Effector CD4-positive, alpha-beta T cell (primary cell): ENCODE measurements around the gene TEX30.
A peak's percentile ranks its signal among the peaks of the same experiment; 100 is the strongest.

Experiments
- DNase-seq: peaks from one replicate; pipeline ENCODE4 v3.0.0-alpha.2; 2020

The TEX30 gene

DNA sequence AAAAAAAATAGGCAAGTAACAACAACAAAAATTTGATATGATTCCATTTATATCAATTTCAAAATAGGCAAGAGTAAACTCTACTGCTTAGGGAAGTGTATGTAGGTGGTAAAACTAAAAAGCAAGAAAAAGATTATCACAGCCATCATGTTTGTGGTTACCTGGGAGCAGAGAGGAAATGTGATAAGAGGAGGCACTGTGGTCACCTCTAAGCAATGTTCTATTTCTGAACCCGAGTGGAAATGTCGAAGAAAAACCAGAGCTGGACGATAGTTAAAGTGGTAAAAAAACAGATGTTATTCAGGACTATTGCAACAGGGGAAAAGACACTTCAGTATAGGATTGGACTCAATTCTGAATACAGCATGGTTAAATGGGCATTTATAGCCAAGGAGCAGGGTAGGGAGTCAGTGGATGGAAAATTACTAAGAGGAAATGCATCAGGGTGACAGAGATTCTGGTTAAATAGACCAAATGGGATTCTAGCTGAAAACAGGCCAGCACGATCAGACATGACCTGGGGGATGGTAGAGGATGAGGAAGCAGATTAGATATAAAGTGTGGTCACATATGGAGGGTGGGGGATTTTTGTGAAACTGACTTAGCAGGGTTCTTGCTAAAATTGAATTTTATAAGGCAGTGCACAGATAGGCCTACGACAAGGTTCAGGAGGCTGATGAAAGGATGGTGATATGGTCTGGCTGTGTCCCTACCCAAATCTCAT, 6.0 kb upstream of the TEX30 start:
- no peak for DNase-seq

DNA sequence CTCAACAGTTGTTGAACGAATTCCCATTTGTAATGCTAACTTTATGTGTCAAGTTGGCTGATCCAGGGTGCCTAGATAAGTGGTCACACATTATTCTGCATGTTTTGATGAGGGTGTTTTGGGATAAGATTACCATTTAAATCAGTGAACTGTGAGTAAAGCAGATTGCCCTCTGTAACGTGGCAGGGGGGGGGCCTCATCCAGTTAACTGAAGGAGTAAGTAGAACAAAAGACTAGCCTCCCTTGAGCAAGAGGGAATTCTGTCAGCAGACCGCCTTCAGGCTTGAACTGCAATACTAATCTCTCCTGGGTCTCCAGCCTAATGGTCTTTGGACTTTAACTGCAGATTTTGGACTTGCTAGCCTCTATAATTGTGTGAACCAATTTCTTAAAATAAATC, 4.2 kb upstream of the TEX30 start:
- DNase-seq, result no peak

DNA sequence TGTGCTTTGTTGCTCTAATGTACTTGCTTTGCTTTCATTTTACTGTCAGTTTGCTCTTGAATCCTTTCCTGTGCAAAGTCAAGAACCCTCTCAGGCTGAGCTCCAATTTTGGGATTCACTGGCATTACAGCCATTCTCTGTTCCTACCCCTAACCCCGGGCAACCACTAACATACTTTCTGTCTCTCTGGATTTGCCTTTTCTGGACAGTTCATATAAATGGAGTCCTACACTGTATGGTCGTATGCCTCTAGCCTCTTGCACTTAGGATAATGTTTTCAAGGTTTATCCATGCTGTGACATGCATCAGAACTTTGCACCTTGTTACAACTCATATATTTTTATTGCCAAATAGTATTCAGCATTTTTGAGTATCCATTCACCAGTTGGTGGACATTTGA, 2.7 kb upstream of the TEX30 start:
- no peak for DNase-seq

DNA sequence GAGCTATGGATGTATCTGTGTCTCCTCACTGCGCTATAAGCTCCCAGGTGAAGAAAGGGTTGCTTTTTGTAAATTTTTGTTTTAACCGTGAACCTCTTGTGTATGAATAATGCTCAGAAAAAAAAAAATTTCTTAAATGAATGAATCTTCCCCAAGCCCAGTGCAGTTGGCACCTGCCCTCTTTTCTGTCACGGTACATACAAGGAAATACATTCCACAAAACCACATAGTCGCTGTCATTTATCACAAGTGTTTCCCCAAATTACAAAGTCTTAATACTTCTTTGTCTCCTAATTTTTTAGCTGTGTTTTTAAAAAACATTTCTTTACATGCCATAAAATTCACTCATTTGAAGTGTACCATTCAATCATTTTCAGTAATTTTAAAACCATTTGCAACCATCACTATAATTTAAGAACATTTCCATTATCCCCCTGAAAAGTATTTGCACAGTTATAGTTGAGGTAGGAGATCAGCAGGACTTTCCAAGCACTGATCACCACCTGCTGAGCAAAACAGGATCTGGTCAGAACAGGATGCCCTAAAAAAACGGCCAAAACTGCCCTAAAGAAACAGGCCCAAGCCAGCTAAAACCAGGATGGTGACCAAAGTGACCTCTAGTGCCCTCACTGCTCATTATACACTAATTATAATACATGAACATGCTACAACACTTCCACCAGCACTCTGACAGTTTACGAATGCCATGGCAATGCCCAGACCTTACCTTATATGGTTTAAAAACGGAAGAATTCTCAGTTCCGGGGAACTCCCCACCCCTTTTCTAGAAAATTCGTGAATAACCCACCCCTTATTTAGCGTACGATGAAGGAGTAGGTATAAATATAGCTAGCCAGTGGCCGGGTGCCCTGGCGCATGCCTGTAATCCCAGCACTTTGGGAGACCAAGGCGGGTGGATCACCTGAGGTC, 1.3 kb upstream of the TEX30 start:
- no peak for DNase-seq

DNA sequence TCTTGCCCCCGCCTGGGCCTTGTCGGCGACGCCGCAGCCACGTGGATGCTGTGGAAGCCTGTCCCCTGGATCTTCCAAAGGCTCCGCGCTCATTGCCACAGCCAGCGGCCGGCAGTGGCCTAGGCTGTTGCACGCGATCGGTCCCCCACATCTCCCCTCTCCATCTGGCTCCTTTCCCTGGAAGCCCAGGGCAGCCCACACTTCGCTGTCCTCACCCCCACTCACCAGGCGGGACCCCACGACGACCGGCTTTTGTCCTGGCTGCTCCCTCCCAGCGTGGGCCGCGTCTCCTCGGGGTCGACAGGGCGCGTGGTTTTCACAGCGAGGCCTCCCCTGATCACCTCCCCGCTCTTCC, 605 bp upstream of the TEX30 start:
- DNase-seq, result peak; percentile 3

DNA sequence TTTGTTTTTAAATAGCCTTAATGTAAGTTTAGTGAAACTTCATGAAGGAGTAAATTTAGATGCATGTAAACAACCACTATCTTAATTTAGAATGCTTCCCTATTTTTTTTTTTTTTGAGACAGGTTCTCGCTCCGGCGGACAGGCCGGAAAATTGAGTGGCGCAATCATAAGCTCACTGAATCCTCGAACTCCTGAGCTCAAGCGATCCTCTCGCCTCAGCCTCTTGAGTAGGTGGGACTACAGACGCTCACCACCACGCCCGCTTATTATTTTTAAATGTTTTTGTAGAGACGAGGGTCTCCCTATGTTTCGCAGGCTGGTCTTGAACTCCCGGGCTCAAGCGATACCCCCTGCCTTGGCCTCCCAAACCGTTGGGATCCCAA, 1.6 kb downstream of the TEX30 start:
- no peak for DNase-seq

DNA sequence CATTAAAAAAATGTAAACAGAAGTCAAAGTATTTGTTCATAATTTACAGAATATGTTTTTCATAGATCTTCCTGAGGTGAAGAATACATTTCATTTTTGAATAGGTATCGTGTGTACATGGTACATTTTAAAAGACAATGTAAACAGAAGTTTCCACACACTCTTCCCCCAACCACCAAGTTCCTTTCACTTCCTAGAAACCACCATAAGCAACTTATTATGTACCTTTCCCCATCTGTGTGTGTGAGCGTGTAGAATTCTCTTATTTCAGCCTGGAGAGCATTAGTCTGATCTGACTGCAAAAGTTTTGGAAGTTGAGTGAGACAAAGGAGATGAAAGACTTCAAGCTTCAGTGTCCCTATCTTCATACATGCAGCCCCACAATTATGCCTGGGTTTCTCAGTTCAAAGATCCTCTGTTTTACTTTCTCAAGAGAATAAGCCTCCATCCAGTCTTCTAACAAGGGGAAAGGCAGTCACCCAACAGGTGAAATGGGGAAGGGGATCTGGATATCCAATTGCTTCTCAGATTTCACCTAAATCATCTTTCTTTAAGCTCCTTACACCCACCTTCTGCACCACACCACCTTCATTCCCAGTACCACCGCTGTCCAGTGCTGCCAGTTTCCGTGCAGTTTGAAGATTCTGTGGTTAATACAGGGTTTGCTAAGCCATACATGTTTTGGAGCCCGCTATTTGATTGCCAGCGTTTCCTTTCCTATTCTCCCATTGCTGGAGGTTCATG, 2.1 kb downstream of the TEX30 start:
- no peak for DNase-seq

DNA sequence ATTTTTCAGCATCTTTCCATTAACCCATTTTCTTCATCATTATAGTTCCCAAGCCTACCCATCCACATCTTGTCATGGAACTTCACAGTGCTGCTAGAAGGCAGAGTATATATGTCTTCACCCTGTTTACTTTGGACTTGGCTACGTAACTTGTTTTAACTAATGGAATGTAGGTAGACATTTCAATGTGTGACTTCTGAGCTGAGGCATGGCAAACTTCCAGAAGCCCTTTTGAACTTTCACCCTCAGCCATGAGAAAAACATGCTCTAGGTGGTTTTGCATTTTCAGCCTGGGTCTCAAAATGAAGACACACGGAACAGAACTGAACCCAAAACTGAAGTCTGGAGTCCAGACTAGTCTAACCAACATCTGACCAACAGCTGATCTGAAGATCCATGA, 3.2 kb downstream of the TEX30 start:
- no peak for DNase-seq

DNA sequence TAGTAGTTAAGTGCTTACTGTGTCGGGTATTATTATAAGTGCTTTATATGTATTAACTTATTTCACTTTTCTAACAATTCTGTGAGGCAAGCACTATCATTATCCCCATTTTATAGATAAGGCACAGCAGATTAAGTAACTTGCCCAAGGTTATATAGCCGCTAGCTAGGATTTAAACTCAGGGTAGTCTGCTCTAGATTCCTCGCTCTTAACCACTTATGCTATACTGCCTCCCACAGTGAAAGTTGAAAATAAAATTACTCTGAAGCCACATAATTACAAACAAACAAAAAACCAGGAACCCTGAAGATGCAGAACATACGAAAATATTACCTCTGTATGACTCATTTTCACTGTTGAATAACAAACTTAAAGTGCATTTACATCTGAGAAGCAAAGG, 3.9 kb downstream of the TEX30 start:
- no peak for DNase-seq

DNA sequence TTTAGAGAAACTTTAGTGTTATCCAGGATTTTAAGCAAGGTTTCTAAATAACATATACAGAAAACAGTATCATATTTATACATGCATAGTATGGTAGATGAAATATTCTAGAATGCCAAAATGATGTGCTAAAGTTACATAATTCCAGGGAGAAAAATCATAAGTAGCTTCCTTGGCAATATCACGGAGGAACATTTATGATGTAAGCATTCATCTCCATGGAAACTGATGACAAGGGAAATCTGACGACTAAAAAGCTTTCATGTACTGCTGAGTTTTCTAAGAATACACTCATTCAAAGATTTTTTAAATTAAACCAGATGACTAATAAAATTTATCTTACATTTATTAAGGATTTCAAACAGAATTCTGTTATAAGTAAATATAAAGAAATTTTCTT, 4.7 kb downstream of the TEX30 start:
- DNase-seq, result no peak

DNA sequence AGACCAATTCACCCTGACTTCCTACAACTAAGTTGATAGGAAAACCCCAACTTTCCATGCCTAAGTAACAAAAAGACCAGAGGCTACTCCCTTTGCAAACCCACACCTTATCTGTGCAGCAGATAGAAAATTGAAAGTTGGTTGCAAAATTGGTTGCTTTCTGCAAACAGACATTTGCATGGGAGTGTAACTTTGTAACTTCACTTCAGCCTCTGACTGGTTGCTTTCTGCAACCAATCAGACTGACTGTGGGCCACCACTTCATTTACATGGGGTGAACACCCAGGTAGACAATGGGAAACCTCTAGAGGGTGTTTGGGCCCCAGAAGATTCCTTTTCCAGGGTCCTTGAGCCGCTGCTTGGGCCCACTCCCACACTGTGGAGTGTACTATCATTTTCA, 9.8 kb downstream of the TEX30 start:
- DNase-seq, result no peak

DNA sequence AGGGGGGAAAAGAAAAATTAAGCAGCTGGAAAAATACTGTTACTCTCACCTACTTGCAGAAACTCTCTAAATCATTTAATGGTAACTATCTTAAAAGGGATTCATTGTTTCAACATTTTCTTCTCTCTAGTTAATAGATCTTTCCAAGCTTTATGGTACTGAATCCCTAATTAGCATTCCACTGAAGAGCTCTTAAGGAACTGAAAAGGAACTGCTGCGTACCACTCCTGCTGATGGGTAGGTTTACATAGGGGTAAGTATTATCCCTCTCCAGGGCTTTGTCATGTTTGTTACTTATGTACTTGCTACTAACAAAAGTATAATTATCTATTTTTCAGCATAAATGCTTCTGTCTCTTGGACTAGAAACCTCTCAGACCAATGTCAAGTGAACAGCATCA, 12.5 kb downstream of the TEX30 start:
- DNase-seq, result no peak

DNA sequence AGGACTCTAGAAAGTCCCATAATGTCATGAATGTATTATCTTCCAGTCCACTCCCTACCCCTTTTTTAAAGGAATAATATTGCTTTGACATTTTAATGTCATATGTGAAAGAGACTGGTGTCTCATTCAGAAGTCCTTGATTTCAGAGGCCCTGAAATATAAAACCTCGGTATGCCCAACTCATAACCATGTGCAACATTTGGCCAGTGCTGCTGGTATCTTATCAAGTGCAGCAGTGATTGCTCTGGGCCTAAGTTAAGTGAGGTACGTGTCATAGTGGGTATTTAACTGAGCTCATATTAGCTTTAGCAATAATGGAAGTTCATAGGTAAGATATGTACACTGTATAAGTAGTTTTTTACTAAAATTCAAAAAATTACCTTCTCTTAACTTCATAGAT, 14.7 kb downstream of the TEX30 start:
- no peak for DNase-seq

DNA sequence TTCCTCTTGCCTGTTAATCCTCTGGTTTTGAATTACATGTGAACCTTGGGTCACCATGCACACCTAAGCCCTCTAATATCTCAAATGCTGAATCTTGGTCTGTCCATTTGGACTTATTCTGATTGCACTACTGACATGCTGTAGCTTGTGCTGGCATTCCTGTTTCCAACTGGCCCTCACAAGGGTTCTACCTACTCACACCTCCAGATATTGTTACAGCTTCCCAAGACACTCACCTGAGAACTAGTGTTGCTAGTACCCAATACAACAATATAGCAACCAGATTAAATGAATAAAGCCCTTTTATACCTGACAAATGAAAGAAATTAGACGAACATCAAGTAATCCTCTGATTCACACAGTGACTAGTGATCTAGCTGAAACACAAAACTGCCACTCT, 16.6 kb downstream of the TEX30 start:
- DNase-seq, result no peak

DNA sequence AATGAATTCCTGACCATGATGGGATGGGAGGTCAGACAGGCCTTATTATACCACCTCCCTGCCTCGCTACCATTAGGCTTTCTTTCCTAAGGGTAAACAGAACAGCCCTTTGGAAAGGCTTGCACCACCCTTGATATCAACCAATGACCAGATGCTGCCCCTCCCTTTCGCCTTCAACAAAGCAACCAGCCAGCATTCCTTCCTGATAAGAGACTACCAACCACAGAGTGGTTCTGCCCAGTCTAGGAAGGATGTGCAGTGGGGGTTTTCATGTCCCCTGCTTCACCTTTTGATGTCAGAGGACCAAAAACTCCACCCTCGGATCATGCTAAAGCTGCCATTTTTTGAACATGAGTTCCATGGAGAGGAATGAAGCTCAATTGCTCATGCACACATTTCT, 21.7 kb downstream of the TEX30 start:
- DNase-seq, result no peak

DNA sequence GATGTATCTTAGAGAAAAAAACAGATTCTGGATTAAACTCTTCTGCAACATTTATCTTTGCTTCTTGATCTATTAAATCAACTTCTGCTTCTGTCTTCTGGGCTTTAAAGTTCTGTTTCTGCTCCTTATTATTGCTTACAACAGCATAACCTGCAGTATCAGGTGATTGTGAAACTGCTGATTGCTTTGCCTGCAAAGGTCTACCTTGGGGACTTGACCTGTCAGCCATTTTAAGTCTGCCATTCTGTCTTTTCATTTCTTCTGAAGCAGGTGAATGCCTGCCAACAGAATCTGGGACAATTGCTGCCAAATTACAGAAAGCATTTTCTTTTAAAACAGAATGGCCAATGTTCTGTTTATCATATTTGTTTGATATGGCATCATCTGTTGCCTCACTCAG, 31.1 kb downstream of the TEX30 start:
- no peak for DNase-seq

DNA sequence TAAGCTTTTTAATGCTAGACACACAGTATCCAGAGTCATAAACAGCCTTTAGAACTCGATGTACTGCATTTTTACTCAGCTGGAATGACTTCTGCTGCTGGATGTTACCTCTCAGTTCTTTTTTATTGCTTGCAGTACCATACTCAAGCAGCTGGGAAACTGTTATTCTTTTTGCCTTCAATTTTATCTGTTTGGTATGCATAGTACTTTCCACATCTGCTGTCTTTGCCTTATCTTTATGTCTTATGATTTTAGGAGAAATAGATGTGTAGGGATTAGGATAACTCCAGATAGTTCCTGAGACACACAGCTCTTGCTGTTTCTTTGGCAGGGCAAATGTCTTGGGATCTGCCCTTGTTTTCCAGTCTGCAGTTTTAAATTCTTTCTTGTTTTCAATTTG, 31.5 kb downstream of the TEX30 start:
- no peak for DNase-seq

DNA sequence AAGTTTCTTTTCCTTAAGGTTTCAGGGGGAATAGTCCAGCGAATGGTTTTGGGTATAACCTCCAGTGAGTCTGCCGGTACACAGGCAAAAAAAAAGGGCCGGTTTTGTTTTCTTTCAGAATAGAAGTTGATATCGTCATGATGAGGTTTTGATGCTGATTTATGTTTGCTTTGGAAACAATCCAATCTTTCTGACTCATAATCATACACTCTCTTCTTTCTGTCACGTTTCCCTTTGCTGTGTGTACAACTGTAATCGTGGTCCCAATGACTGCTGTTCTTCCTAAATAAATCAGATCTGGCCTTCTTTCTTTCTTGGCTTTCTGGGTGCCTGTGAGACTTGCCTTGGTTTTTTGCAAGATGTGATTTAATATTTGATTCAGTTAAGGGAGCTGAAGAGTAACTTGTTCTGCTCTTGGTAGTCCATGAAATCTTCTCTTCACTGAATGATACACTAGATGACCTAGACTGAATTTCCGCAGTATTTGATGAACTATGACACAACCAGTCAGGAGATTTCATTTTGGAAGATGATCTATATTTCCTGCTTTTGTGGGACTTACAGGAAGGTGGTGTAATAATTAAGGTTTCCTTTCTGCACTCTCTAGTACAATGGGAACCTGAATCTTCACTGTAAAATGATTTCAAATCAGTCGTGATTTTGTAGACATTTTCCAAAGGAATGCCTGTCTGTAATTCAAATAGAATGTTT, 43.9 kb downstream of the TEX30 start:
- no peak for DNase-seq

DNA sequence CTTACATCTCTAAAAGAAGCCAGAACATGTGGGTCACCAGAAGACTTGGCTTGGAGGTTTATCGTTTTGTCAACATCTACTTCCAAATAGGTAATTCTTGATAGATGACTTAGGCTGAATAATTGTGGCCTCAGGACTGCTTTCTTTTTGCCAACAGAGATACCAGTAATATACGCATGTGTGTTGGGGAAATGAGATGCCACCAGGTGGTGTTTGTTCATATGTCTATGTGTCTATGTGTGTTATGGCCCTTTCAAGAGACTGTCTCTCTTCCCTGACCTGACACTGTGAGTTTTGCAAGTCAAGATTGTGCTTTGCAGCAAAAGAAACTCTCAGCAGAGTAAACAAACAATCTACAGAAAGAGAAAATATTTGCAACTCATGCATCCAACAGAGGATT, 47.2 kb downstream of the TEX30 start:
- no peak for DNase-seq

DNA sequence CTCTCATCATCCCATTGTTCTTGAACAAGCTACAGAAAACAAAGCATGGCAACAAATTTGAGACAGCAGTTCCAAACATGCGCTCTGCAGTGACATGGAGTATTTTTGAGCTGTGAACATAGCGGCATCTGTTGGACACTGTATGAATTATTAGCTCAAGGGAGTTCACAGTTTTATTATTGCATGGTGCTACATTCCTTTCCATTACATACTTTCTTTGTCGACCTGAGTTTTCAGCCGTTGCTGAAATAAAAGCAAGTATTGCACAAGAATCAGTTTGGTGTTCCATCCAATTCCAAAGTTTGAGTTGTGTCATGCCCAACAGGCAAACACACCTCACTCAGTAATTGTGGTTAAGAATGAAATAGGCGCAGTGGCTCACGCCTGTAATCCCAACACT, 48.7 kb downstream of the TEX30 start:
- no peak for DNase-seq

DNA sequence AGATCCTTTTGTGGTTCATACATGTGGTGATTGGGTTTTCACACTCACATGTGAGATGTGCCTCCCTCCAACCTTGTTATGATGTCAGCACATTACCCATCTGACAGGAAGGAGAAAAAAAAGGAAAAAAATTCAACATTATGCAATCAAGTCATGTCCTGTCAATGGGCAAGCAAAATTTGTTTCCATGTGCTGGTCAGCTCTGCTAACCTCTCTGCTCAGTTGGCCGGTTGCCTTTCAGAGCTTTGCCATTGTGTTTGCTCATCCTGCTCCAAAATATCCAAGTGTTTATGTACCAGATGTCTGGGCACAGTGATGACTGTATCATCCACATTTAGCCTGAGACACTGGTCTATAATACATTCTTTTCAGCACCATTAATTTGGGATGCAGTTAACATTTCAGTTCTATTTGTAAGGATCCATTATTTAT, 51.8 kb downstream of the TEX30 start:
- DNase-seq, result no peak

DNA sequence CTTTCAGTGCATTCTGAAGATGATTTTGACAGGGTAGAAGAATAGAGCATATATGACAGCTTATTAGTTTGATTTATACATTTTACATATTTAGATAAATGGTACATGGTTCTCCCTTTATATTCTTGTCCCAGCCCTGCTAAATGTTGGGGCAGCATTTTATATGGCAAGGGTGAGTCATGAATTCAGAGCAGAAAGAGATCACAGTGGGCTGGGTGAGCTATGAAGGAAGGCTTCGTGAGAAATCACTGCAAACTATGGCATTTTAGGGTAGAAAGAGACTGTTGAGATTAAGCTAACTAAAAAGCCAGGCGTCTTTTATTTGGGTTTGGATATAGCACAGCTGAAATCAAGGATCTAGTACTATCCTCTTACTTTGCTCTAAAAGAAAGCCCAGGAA, 54.8 kb downstream of the TEX30 start:
- DNase-seq, result no peak
